CD4-positive, CD25-positive, alpha-beta regulatory T cell (primary cell): ENCODE results near the gene MCIDAS. TPM values are rescaled to one million over a fixed set of nuclear protein-coding genes. Genes with fewer than 3 reads are reported as not detected.
A peak's percentile ranks its signal among the peaks of the same experiment; 100 is the strongest.

Experiments used
- ATAC-seq, 2 donors: fragments of 150-1000 bp; cut with Tn5 transposase; one replicate each; pipeline ENCODE4 v1.10.0; 2021; ENCODE audit warnings: low read depth in 2 of 2, moderate number of reproducible peaks in 2 of 2, moderate library complexity in 1 of 2
- DNase-seq, 3 donors: peaks; one replicate each; pipeline versions ENCODE4 v3.0.0 to v3.0.0-alpha.2; 2012 to 2022; ENCODE audit warnings: mixed read lengths in 1 of 3
- H3K27ac ChIP-seq: one replicate; pipeline ENCODE4 v1.7.0; 2013; ENCODE audit warnings: mild to moderate bottlenecking, low read length; ENCODE audit not compliant: insufficient read depth, poor library complexity, severe bottlenecking
- H3K27me3 ChIP-seq: one replicate; pipeline ENCODE4 v1.7.0; 2013; ENCODE audit warnings: low read length; ENCODE audit not compliant: control insufficient read depth, insufficient read depth
- H3K36me3 ChIP-seq: one replicate; pipeline ENCODE4 v1.7.0; 2013; ENCODE audit warnings: mild to moderate bottlenecking, low read length, moderate library complexity; ENCODE audit not compliant: control insufficient read depth, insufficient read depth
- H3K4me1 ChIP-seq: 2 replicates; pipeline ENCODE4 v1.7.0; 2013; ENCODE audit warnings: mild to moderate bottlenecking, low read length; ENCODE audit not compliant: insufficient read depth, control insufficient read depth, poor library complexity, severe bottlenecking
- H3K4me3 ChIP-seq: one replicate; pipeline ENCODE4 v1.7.0; 2013; ENCODE audit warnings: low read depth, mild to moderate bottlenecking, low read length, moderate library complexity
- H3K9me3 ChIP-seq, 2 experiments: 1 replicate in 1 of 2; 2 replicates in 1 of 2; pipeline ENCODE4 v1.7.0; 2013; ENCODE audit warnings: low read length in 2 of 2, mild to moderate bottlenecking in 1 of 2, moderate library complexity in 1 of 2; ENCODE audit not compliant: control insufficient read depth in 2 of 2
- H3K27ac Mint-ChIP-seq, 3 donors: one replicate each; pipeline ENCODE4 v1.8.0; 2020 to 2022; ENCODE audit warnings: mild to moderate bottlenecking in 3 of 3, mixed read lengths in 3 of 3, moderate library complexity in 2 of 3
- H3K27me3 Mint-ChIP-seq: one replicate; pipeline ENCODE4 v1.8.0; 2022; ENCODE audit warnings: mild to moderate bottlenecking, mixed read lengths
- H3K36me3 Mint-ChIP-seq: one replicate; pipeline ENCODE4 v1.8.0; 2020; ENCODE audit warnings: mixed read lengths
- H3K4me1 Mint-ChIP-seq, 4 donors: one replicate each; pipeline ENCODE4 v1.8.0; 2020 to 2022; ENCODE audit warnings: mixed read lengths in 4 of 4, mild to moderate bottlenecking in 1 of 4
- H3K4me3 Mint-ChIP-seq, 4 donors: one replicate each; pipeline ENCODE4 v1.8.0; 2020 to 2022; ENCODE audit warnings: mild to moderate bottlenecking in 4 of 4, mixed read lengths in 4 of 4, moderate library complexity in 3 of 4
- H3K9me3 Mint-ChIP-seq, 7 donors: one replicate each; pipeline ENCODE4 v1.8.0; 2020 to 2022; ENCODE audit warnings: mixed read lengths in 7 of 7, mild to moderate bottlenecking in 3 of 7, moderate library complexity in 2 of 7
- polyA plus RNA-seq, 4 donors: library from polyadenylated mRNA; unstranded; fragments of 300-500 nt; fragmentation: Illumina TruSeq; gene quantifications; one replicate each; pipeline ENCODE4 v1.2.3, GENCODE V29; 2021
- total RNA-seq: library from RNA; stranded (reverse); gene quantifications from one replicate; pipeline ENCODE4 v1.2.3, GENCODE V29; 2022

The MCIDAS gene
- total and polyA plus RNA-seq, 5 donors from 2014 or later: not detected

DNA sequence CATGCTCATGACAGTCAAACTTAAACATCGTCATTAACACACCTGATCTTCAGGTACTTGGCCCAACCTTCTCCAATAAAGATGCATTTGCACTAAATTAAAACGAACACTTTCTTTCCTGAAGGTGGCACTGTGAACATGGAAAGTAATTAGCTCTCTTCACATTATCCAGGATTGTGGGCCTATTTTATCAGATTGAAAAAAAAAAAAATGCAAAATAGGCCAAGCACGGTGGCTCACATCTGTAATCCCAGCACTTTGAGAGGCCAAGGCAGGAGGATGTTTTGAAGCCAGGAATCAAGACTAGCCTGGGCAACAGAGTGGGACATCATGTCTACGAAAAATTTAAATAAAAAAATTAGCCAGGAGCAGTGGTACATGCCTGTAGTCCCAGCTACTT is 39.7 kb downstream of the MCIDAS start:
- Histone ChIP-seq H3K27me3 (peaks cover 53% of the 10 kb centered on the region), H3K36me3 (no peaks in the 10 kb centered on the region), H3K4me3 (no peak overlapping the region), H3K9me3 (peaks cover 4 to 7% of the 10 kb centered on the region in 2 experiments), H3K27ac (no peak overlapping the region), H3K4me1 (no peaks in the 10 kb centered on the region)
- Mint-ChIP-seq H3K9me3 (peaks cover 0 to 4% (median 1%) of the 10 kb centered on the region in 7 donors), H3K36me3 (no peaks in the 10 kb centered on the region), H3K4me1 (no peaks in the 10 kb centered on the region), H3K4me3 (no peak overlapping the region), H3K27ac (no peak overlapping the region), H3K27me3 (peaks cover 78% of the 10 kb centered on the region)
- DNase-seq (no peak), ATAC-seq (no peak)

DNA sequence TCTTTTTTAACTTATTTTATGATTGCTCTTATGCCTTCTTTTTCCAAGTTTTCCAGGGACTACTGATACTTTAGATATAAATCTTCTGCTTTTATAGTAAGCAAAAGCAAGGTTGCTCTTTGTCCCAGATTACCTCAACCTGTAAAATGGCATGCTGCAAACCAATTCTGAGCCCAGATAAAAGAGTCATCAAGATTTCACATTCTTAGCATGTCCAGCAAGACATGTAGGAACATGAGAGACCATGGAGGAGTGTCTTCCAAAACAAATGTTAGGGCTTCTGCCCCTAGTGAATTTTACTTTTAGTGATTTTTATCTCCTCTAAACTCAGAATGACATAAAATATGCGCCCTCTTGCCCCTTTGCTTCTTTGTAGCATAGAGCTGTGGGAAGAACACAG is 47.1 kb downstream of the MCIDAS start:
- DNase-seq: no peak
- H3K36me3 Mint-ChIP-seq: no peaks in the 10 kb centered on the region
- no peaks in the 10 kb centered on the region for H3K36me3 ChIP-seq
- no peak for ATAC-seq
- H3K9me3 Mint-ChIP-seq: peaks cover 0 to 6% (median 3%) of the 10 kb centered on the region in 7 donors
- H3K27me3 ChIP-seq: peaks cover 70% of the 10 kb centered on the region
- no peak overlapping the region for H3K4me3 ChIP-seq
- H3K27me3 Mint-ChIP-seq: peaks cover 85% of the 10 kb centered on the region
- peaks cover 14% of the 10 kb centered on the region for H3K4me1 ChIP-seq
- H3K4me3 Mint-ChIP-seq: no peak overlapping the region
- H3K27ac Mint-ChIP-seq: no peak overlapping the region
- peaks cover 6 to 14% (median 10%) of the 10 kb centered on the region in 4 donors for H3K4me1 Mint-ChIP-seq
- H3K27ac ChIP-seq: no peak overlapping the region
- H3K9me3 ChIP-seq: peaks cover 7% of the 10 kb centered on the region in 2 experiments

DNA sequence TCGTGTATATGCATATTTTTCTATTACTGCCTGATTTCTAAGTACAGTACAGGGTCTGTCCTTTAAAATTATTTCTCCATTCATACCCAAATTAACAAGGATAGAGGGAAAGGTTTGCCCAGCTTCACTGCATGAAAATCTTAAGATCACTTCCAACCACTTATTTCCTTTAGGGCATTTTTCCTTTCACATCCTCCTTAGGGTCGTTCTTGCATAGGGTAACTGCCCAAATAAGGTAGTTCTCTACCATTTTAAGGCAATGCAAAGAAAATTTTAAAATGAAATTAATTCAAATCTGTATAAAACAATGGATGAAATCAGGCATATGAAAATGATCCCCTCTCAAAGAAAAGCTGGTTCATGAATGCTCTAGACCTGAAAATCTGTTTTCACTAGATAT is 50.0 kb downstream of the MCIDAS start:
- peaks cover 92% of the 10 kb centered on the region for H3K27me3 Mint-ChIP-seq
- DNase-seq (no peak), ATAC-seq (no peak)
- H3K4me1 Mint-ChIP-seq: peaks cover 15 to 31% (median 23%) of the 10 kb centered on the region in 4 donors
- Histone ChIP-seq H3K27ac (no peak overlapping the region), H3K27me3 (peaks cover 71% of the 10 kb centered on the region), H3K4me3 (no peak overlapping the region), H3K36me3 (no peaks in the 10 kb centered on the region), H3K4me1 (peaks cover 33% of the 10 kb centered on the region), H3K9me3 (peaks cover 0 to 3% of the 10 kb centered on the region in 2 experiments)
- H3K36me3 Mint-ChIP-seq: no peaks in the 10 kb centered on the region
- no peak overlapping the region for H3K27ac Mint-ChIP-seq
- H3K9me3 Mint-ChIP-seq: peaks cover 0 to 8% (median 0%) of the 10 kb centered on the region in 7 donors
- H3K4me3 Mint-ChIP-seq: peak overlapping the region in 1 of 4 donors; percentile 13

DNA sequence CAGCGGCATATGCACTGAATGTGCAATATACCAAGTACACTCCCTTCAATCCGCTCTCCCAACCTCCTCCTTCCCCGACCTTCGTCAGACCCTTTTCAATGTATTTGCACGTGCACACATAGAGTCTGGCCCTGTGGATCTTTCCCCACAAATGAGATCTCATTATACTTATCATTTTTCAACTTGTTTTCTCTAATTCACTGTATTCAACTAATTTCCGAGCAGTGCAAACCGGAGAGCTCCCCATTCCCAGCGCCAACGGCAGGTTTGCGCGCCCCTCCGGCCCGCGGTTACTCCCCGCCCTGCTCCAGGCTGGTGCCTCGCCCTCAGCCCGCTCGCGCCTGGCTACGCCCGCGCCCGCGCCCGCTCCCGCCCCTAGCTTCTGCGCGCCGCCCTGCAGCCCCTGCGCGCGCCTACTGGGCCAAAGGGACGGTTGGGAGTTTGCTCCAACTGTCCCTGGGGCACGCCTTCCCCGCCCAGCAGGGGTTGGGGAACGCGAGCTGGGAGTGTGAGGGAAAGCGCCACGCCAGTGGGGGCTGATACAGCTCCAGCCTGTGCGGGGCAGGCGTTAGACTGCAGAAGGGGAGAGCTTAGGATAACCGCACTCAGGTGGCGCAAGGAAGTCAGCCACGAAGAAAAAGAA is 50.8 kb downstream of the MCIDAS start:
- DNase-seq: peak in 1 of 3 donors; percentile 14
- no peak for ATAC-seq
- H3K27ac ChIP-seq: no peak overlapping the region
- Mint-ChIP-seq H3K27ac (no peak overlapping the region), H3K27me3 (peaks cover 94% of the 10 kb centered on the region), H3K4me3 (peak overlapping the region in 3 of 4 donors; percentile 7 to 14 (median 13)), H3K9me3 (peaks cover 0 to 8% (median 0%) of the 10 kb centered on the region in 7 donors), H3K36me3 (no peaks in the 10 kb centered on the region), H3K4me1 (peaks cover 15 to 32% (median 25%) of the 10 kb centered on the region in 4 donors)
- H3K4me3 ChIP-seq: no peak overlapping the region
- H3K4me1 ChIP-seq: peaks cover 37% of the 10 kb centered on the region
- H3K36me3 ChIP-seq: no peaks in the 10 kb centered on the region
- peaks cover 0 to 3% of the 10 kb centered on the region in 2 experiments for H3K9me3 ChIP-seq
- peaks cover 69% of the 10 kb centered on the region for H3K27me3 ChIP-seq

DNA sequence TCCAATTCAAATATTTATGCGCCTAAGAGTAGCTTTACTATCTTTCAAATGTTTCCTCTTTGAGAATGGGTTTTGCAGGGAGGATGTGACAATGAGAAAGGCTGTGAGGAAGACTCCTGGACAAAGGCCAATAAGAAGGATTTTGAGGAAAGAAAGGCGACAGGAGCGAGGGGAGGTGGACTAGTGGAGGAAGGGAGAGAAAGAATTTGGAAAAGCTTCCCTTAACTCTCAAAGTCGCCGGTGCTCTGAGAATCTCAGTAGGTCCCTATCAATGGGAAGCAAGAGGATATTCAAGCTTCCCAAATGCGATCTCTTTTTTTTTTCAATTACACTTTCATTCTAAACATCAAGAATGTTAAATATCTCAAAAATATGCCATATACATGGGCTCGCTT is 51.3 kb downstream of the MCIDAS start:
- H3K27ac ChIP-seq: no peak overlapping the region
- DNase-seq (no peak), ATAC-seq (no peak)
- Mint-ChIP-seq H3K36me3 (no peaks in the 10 kb centered on the region), H3K4me3 (peak overlapping the region in 2 of 4 donors; percentile 30 to 44), H3K9me3 (peaks cover 0 to 8% (median 0%) of the 10 kb centered on the region in 7 donors), H3K27me3 (peaks cover 94% of the 10 kb centered on the region), H3K4me1 (peaks cover 15 to 32% (median 25%) of the 10 kb centered on the region in 4 donors), H3K27ac (no peak overlapping the region)
- H3K36me3 ChIP-seq: no peaks in the 10 kb centered on the region
- H3K9me3 ChIP-seq: peaks cover 0 to 3% of the 10 kb centered on the region in 2 experiments
- peaks cover 71% of the 10 kb centered on the region for H3K27me3 ChIP-seq
- H3K4me3 ChIP-seq: no peak overlapping the region
- H3K4me1 ChIP-seq: peaks cover 37% of the 10 kb centered on the region

DNA sequence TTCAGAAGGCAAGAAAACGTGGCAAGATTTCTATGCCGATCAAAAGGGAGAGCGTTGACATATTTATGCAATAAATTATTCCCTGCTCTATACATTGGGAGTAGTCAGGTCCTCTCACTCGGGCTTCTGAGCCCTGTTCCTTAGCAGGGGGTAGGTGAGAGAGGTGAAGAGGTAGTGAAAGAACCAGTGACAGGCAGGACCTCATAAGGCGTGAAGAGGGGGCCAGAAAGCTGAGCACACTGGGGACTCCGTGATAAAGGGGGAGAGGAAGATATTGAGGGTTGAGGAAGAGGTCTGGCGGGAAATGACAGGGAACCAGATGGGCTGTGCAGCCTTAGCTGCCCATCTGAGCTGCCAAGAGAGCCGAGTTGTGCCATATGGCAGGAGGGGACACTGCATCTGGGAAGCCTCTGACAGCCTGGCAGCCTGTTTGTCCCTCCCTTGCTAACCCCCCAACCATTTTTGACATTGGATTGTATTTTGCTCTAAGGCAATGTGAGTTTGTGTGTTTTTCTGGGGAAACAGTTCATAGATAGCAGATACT is 53.4 kb downstream of the MCIDAS start:
- no peaks in the 10 kb centered on the region for H3K36me3 Mint-ChIP-seq
- H3K27ac Mint-ChIP-seq: peak overlapping the region in 1 of 3 donors; percentile 39
- Histone ChIP-seq H3K27me3 (peaks cover 64% of the 10 kb centered on the region), H3K36me3 (no peaks in the 10 kb centered on the region), H3K4me3 (peak overlapping the region; percentile 71), H3K27ac (no peak overlapping the region), H3K4me1 (peaks cover 37% of the 10 kb centered on the region), H3K9me3 (peaks cover 0 to 3% of the 10 kb centered on the region in 2 experiments)
- no peak for DNase-seq
- H3K27me3 Mint-ChIP-seq: peaks cover 92% of the 10 kb centered on the region
- H3K9me3 Mint-ChIP-seq: peaks cover 0 to 8% (median 0%) of the 10 kb centered on the region in 7 donors
- peaks cover 15 to 32% (median 25%) of the 10 kb centered on the region in 4 donors for H3K4me1 Mint-ChIP-seq
- ATAC-seq: no peak
- H3K4me3 Mint-ChIP-seq: peak overlapping the region; percentile 16 to 89 (median 77)

DNA sequence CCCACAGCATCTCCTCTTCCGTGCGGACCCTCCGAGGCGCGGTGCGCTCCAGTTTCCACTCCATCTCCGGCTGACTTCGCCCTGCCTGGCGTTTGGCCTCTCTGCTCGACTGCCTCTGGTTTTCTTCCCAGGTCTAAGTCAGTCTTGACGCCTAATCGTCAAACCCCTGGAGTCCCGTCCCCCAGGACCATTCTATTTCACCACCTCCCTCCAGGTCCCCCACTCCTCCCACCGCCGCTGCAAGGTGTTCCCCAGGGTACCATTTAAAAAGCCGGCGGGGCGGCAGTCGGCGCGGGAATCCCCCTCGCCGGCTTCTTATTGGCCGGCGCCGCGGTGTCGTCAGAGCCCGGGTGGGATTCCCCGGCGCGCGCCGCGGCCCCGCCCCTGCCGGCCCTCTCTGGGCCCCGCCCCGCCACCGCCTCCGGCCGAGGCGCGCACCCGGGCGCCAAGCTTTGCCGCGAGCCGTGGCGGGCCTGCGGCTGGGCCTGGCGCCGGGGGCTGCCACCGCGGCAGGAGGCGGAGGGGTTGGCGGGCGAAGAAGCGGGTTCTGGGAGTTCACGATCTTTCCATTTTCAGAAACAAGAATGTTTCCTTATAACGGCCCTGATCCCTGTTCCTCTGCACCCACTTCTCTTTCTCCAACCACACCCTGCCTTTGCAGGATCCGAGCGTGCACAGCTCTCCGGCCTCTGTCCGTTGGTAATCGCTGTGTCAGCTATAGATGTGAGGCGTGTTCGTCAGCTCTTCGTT is 54.0 kb downstream of the MCIDAS start, which contains the start of gene CDC20B:
CDC20B (minus strand) TSS at position 241 of the 750 bp plus-strand sequence; CDS start at position 64, 177 bp downstream.
- H3K9me3 ChIP-seq: peaks cover 0 to 3% of the 10 kb centered on the region in 2 experiments
- Mint-ChIP-seq H3K27ac (peak within 1 kb of the TSS in 2 of 3 donors; percentile 39 to 79), H3K4me3 (peak within 1 kb of the TSS; percentile 82 to 89 (median 86)), H3K9me3 (peaks cover 0 to 4% (median 0%) of the 10 kb centered on the region in 7 donors), H3K27me3 (peaks cover 92% of the 10 kb centered on the region), H3K4me1 (peaks cover 15 to 32% (median 25%) of the 10 kb centered on the region in 4 donors), H3K36me3 (no peaks in the 10 kb centered on the region)
- H3K36me3 ChIP-seq: no peaks in the 10 kb centered on the region
- H3K27me3 ChIP-seq: peaks cover 64% of the 10 kb centered on the region
- H3K4me3 ChIP-seq: peak within 1 kb of the TSS; percentile 75
- DNase-seq (peak; percentile 41 to 72 (median 71)), ATAC-seq (peak; percentile 63 to 69)
- peaks cover 37% of the 10 kb centered on the region for H3K4me1 ChIP-seq
- H3K27ac ChIP-seq: no peak within 1 kb of the TSS
